ENCODE measurements around the gene ZNF470.
A peak's percentile ranks its signal among the peaks of the same experiment; 100 is the strongest.

The ZNF470 gene

DNA sequence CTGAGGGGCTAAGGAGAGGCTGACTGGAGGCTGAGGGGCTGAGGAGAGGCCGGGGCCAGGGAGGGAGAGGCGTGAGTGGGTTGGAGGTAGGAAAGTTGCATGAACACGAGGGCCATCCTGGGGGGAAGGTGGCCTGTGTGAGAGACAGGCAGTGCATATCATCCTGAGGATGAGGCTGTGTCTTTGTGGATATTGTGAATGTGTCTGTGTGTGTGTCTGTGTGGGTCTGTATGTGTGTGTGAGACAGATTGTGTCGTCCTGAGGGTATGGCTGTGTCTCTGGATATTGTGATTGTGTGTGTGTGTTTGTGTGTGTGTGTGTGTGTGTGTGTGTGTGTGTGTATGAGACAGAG lies 28.3 kb downstream of the ZNF470 start:
- Histone ChIP-seq H3K9me2 (replicated peaks; ENCODE audit: insufficient read depth, low read length) (no peaks in the 10 kb centered on the region), H3K79me2 (ENCODE audit: insufficient read depth, low read length) (peaks cover 12% of the 10 kb centered on the region; the same call in 1 of the 2 replicates), H3F3A (ENCODE audit: insufficient read depth) (no peaks in the 10 kb centered on the region), H3K36me3 (ENCODE audit: low read length) (no peaks in the 10 kb centered on the region), H3K27me3 (ENCODE audit: low read length) (no peaks in the 10 kb centered on the region), H3K27ac (ENCODE audit: low read depth, low read length) (no peak overlapping the region), H3K4me3 (ENCODE audit: insufficient read depth, low read length, poor library complexity, severe bottlenecking) (peak overlapping the region; percentile 75), H3K9me3 (ENCODE audit: insufficient read depth, low read length) (no peaks in the 10 kb centered on the region; the same call in 1 of the 2 replicates), H3K4me2 (ENCODE audit: low read depth, low read length, poor library complexity, severe bottlenecking) (peak overlapping the region; percentile 61), H3K9ac (ENCODE audit: low read length) (peak overlapping the region; percentile 79), H2AFZ (ENCODE audit: low read depth, low read length, severe bottlenecking) (peak overlapping the region; percentile 95), H4K20me1 (ENCODE audit: low read depth, low read length) (no peaks in the 10 kb centered on the region)
- TF ChIP-seq CTCF (IDR thresholded peaks at IDR 0.05; ENCODE audit: insufficient read depth, low read length, poor library complexity, severe bottlenecking) (no peak), EZH2phosphoT487 (conservative IDR thresholded peaks at IDR 0.05; ENCODE audit: low read length) (no peak)

DNA sequence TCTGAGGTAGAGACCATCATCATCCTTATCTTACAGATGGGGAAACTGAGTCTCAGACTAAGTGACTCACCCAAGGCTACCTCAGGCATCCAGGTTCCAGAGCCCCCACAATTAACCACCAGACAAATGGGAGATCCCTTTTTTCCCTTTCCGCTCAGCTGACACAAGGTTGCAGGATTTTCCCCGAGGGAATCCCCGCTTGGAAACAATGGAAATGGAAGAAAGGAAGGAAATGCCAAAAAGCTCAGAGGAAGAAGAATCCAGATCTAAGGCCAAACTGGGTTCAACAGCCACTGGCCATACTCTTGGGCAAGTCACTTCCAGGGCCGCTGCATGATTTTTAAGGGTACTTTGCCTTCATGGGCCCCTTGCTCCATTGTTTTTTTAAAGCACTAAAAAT lies 29.4 kb downstream of the ZNF470 start:
- no peak for TF ChIP-seq CTCF (IDR thresholded peaks at IDR 0.05; ENCODE audit: insufficient read depth, low read length, poor library complexity, severe bottlenecking)
- TF ChIP-seq EZH2phosphoT487 (conservative IDR thresholded peaks at IDR 0.05; ENCODE audit: low read length): no peak
- no peak overlapping the region for H3K4me2 ChIP-seq (ENCODE audit: low read depth, low read length, poor library complexity, severe bottlenecking)
- no peaks in the 10 kb centered on the region for H3F3A ChIP-seq (ENCODE audit: insufficient read depth)
- peaks cover 15% of the 10 kb centered on the region; the same call in 1 of the 2 replicates for H3K79me2 ChIP-seq (ENCODE audit: insufficient read depth, low read length)
- H3K4me3 ChIP-seq (ENCODE audit: insufficient read depth, low read length, poor library complexity, severe bottlenecking): no peak overlapping the region
- H3K9me2 ChIP-seq (replicated peaks; ENCODE audit: insufficient read depth, low read length): no peaks in the 10 kb centered on the region
- H3K36me3 ChIP-seq (ENCODE audit: low read length): no peaks in the 10 kb centered on the region
- no peaks in the 10 kb centered on the region for H3K27me3 ChIP-seq (ENCODE audit: low read length)
- no peak overlapping the region for H3K27ac ChIP-seq (ENCODE audit: low read depth, low read length)
- no peak overlapping the region for H2AFZ ChIP-seq (ENCODE audit: low read depth, low read length, severe bottlenecking)
- H3K9ac ChIP-seq (ENCODE audit: low read length): no peak overlapping the region
- no peaks in the 10 kb centered on the region for H4K20me1 ChIP-seq (ENCODE audit: low read depth, low read length)
- no peaks in the 10 kb centered on the region for H3K9me3 ChIP-seq (ENCODE audit: insufficient read depth, low read length)

DNA sequence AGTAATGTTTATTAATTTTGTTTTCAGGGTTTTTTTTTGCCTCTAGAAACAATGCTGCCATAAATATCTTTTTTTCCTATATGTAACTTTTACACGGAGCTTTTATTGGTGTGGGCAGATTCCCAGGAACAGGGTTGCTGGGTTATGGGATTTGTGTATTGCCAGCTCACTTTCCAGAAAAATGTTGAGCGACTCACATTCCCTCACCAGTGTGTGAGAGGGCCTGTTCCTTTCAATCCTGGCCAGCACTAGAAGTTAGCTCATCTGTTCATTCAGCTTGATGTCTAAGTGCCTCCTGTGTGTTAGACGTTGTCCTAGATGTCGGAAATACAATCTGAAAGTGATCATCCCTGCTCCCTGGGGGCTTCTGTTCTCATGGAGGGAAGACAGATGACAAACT lies 30.4 kb downstream of the ZNF470 start:
- Histone ChIP-seq H3K9me3 (ENCODE audit: insufficient read depth, low read length) (no peaks in the 10 kb centered on the region), H3K4me3 (ENCODE audit: insufficient read depth, low read length, poor library complexity, severe bottlenecking) (no peak overlapping the region)
- TF ChIP-seq EZH2phosphoT487 (conservative IDR thresholded peaks at IDR 0.05; ENCODE audit: low read length) (no peak), CTCF (IDR thresholded peaks at IDR 0.05; ENCODE audit: insufficient read depth, low read length, poor library complexity, severe bottlenecking) (no peak)

More for the DNA sequence above, 30.4 kb downstream of the ZNF470 start:
- Histone ChIP-seq H3K4me2 (ENCODE audit: low read depth, low read length, poor library complexity, severe bottlenecking) (no peak overlapping the region), H3K9me2 (replicated peaks; ENCODE audit: insufficient read depth, low read length) (no peaks in the 10 kb centered on the region), H3K27me3 (ENCODE audit: low read length) (no peaks in the 10 kb centered on the region), H3F3A (ENCODE audit: insufficient read depth) (no peaks in the 10 kb centered on the region), H2AFZ (ENCODE audit: low read depth, low read length, severe bottlenecking) (no peak overlapping the region), H3K79me2 (ENCODE audit: insufficient read depth, low read length) (peaks cover 20% of the 10 kb centered on the region; the same call in 1 of the 2 replicates), H3K27ac (ENCODE audit: low read depth, low read length) (no peak overlapping the region), H3K36me3 (ENCODE audit: low read length) (peaks cover 2% of the 10 kb centered on the region; the same call in 1 of the 2 replicates), H4K20me1 (ENCODE audit: low read depth, low read length) (no peaks in the 10 kb centered on the region), H3K9ac (ENCODE audit: low read length) (no peak overlapping the region)
